Stimulated activated CD4-positive, alpha-beta T cell treated with anti-CD3 and anti-CD28 coated beads, Interleukin-2, amount 100 ng/mL, for 4 hours (primary cell): ENCODE data around the gene GDPD3.

Experiments used
- DNase-seq: peaks from one replicate; pipeline ENCODE4 v3.0.0-alpha.2; 2020; ENCODE audit warnings: low read depth

The GDPD3 gene

DNA sequence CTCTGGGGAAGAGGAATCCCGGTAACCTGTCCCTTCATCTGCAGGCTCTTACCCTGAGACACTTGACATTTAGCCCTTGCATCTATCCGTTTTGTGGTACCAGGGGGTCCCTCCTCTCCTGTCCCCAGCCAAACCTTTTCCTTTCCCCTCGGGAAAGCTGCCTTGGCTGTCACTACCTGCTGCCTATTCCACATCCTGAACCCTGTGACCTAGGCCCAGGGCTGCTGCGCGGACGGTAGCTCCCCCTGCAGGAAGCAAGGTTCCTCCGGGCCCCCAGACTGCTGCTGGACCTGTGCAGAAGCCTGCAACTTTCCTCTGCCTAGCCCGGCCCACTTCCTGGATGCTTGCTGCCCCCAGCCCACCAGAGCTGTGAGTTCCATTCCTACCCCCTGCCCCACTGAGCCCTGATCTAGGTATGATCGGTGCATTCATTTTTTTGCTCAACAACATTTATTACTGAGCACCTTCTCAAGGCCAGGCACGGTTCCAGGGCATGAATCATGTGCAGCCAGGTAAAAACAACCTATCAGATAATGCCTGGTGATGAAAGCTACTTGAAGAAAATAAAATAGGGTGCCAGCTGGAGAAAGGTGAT lies 58.3 kb downstream of the GDPD3 start:
- no peak for DNase-seq
